Kidney epithelial cell (primary cell): ENCODE measurements around the gene FBXL4. TPM values are rescaled to one million over a fixed set of nuclear protein-coding genes. Genes with fewer than 3 reads are reported as not detected.

Experiments used
- DNase-seq: peaks from one replicate; pipeline ENCODE4 v3.0.0-alpha.2; 2010; ENCODE audit warnings: low read depth
- H3K27me3 ChIP-seq: 2 replicates; pipeline ENCODE4 v1.6.0; 2011; ENCODE audit warnings: low read length; ENCODE audit not compliant: control insufficient read depth, insufficient read depth
- H3K36me3 ChIP-seq: 2 replicates; pipeline ENCODE4 v1.5.1; 2011; ENCODE audit warnings: low read length; ENCODE audit not compliant: control insufficient read depth, insufficient read depth
- H3K4me3 ChIP-seq: 2 replicates; pipeline ENCODE4 v1.5.1; 2011; ENCODE audit warnings: low read depth, mild to moderate bottlenecking, control low read depth, low read length
- CTCF ChIP-seq: IDR thresholded peaks from 2 replicates; pipeline ENCODE4 v1.5.1; 2011; ENCODE audit warnings: mild to moderate bottlenecking, moderate library complexity, low read length, control low read depth, inconsistent platforms; ENCODE audit not compliant: insufficient read depth, poor library complexity, severe bottlenecking
- total RNA-seq: library from RNA; depleted of rRNA; stranded (reverse); fragments of >200 nt; gene quantifications from 2 replicates; pipeline ENCODE4 v1.2.3, GENCODE V29; 2015

The FBXL4 gene
- total RNA-seq, 1 donor from 2014 or later = 15.4 TPM

GRCh38 chr6:98974309-98974708 is 26.6 kb upstream of the FBXL4 start:
- no peaks in the 10 kb centered on the region for H3K36me3 ChIP-seq
- no peak for DNase-seq
- no peak for TF ChIP-seq CTCF
- no peaks in the 10 kb centered on the region for H3K27me3 ChIP-seq
- no peak overlapping the region for H3K4me3 ChIP-seq

- H3K4me3 ChIP-seq = no peak overlapping the region
- H3K27me3 ChIP-seq = no peaks in the 10 kb centered on the region
- TF ChIP-seq CTCF = no peak
- no peaks in the 10 kb centered on the region for H3K36me3 ChIP-seq
- DNase-seq = no peak
Measured at GRCh38 chr6:98973571-98973970, 25.8 kb upstream of the FBXL4 start.

GRCh38 chr6:98971303-98971702 is 23.6 kb upstream of the FBXL4 start:
- no peak for TF ChIP-seq CTCF
- Histone ChIP-seq H3K4me3 (no peak overlapping the region), H3K27me3 (no peaks in the 10 kb centered on the region), H3K36me3 (no peaks in the 10 kb centered on the region)
- no peak for DNase-seq

- no peaks in the 10 kb centered on the region for H3K36me3 ChIP-seq
- TF ChIP-seq CTCF = no peak
- no peak overlapping the region for H3K4me3 ChIP-seq
- no peak for DNase-seq
- H3K27me3 ChIP-seq = no peaks in the 10 kb centered on the region
Measured at GRCh38 chr6:98970469-98970868, 22.7 kb upstream of the FBXL4 start.

GRCh38 chr6:98967616-98968015 is 19.9 kb upstream of the FBXL4 start:
- H3K27me3 ChIP-seq = no peaks in the 10 kb centered on the region
- no peaks in the 10 kb centered on the region for H3K36me3 ChIP-seq
- no peak overlapping the region for H3K4me3 ChIP-seq
- no peak for TF ChIP-seq CTCF
- no peak for DNase-seq

GRCh38 chr6:98959631-98960030 is 11.9 kb upstream of the FBXL4 start:
- TF ChIP-seq CTCF = no peak
- no peak for DNase-seq
- Histone ChIP-seq H3K36me3 (no peaks in the 10 kb centered on the region), H3K4me3 (no peak overlapping the region), H3K27me3 (no peaks in the 10 kb centered on the region)
